ENCODE data around the gene DPY30.
"Not testable (repeated sequence)": the region's sequence is repeated elsewhere in the genome, so short reads cannot be mapped to it uniquely, and the experiment has no call there.

The DPY30 gene

GRCh38 chr2:32058130-32058529 is 18.5 kb upstream of the DPY30 start:
- H3K4me3 ChIP-seq (ENCODE audit: low read length in 2 of 2) = no peak overlapping the region
- H3K9ac ChIP-seq (ENCODE audit: low read depth in 1 of 2, low read length in 2 of 2) = no peak overlapping the region
- no peaks in the 10 kb centered on the region for H3K27me3 ChIP-seq (ENCODE audit: control insufficient read depth in 2 of 2, insufficient read depth in 2 of 2, low read length in 2 of 2)
- no peak overlapping the region for H3K27ac ChIP-seq (ENCODE audit: low read depth in 2 of 2, low read length in 2 of 2)
- no peaks in the 10 kb centered on the region for H3K36me3 ChIP-seq (ENCODE audit: control insufficient read depth in 2 of 2, insufficient read depth in 2 of 2, low read length in 2 of 2)
- H3K4me1 ChIP-seq (ENCODE audit: control insufficient read depth in 2 of 2, insufficient read depth in 2 of 2, low read length in 2 of 2) = peaks cover 4 to 6% of the 10 kb centered on the region in 2 donors
- H3K9me3 ChIP-seq (ENCODE audit: control insufficient read depth in 2 of 2, low read length in 2 of 2) = no peaks in the 10 kb centered on the region

DNA sequence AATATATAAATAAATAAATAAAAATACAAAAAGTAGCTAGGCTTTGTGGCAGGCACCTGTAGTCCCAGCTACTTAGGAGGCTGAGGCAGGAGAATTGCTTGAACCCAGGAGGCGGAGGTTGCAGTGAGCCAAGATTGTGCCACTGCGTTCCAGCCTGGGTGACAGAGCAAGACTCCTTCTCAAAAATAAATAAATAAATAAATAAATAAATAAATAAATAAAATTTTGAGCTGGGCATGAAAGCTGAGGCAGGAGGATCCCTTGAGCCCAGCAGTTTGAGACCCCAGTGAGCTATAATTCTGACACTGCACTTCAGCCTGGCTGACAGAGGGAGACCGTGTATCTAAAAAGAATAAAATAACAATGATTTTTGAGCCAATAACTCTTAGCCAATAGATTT is 15.0 kb upstream of the DPY30 start:
- H3K27me3 ChIP-seq (ENCODE audit: control insufficient read depth in 2 of 2, insufficient read depth in 2 of 2, low read length in 2 of 2); H3K27ac ChIP-seq (ENCODE audit: low read depth in 2 of 2, low read length in 2 of 2); H3K9ac ChIP-seq (ENCODE audit: low read depth in 1 of 2, low read length in 2 of 2); H3K36me3 ChIP-seq (ENCODE audit: control insufficient read depth in 2 of 2, insufficient read depth in 2 of 2, low read length in 2 of 2); H3K9me3 ChIP-seq (ENCODE audit: control insufficient read depth in 2 of 2, low read length in 2 of 2); H3K4me3 ChIP-seq (ENCODE audit: low read length in 2 of 2); H3K4me1 ChIP-seq (ENCODE audit: control insufficient read depth in 2 of 2, insufficient read depth in 2 of 2, low read length in 2 of 2): not testable (repeated sequence)

DNA sequence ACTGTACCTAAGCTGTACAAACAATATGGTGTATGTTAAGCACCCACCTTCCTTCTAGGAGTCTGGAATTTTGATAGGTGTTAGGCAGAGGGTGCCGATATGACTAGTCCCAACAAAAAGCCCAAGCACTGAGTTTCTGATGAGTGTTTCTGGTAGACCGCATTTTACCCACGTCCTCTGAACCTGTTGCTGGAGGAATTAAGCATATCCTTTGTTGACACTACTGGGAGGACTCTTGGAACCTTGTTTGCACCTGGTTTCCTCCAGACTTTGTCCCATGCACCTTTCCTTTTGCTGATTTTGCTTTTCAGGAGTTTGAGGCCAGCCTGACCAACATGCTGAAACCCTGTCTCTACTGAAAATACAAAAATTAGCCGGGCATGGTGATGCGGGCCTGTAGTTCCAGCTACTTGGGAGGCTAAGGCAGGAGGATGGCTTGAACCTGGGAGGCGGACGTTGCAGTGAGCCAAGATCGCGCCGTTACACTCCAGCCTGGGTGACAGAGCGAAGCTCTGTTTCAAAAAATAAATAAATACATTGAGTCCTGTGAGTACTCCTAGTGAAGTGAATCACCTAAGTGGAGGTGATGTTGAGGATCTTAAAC is 12.3 kb upstream of the DPY30 start:
- H3K27ac ChIP-seq (ENCODE audit: low read depth in 2 of 2, low read length in 2 of 2) = no peak overlapping the region
- no peaks in the 10 kb centered on the region for H3K27me3 ChIP-seq (ENCODE audit: control insufficient read depth in 2 of 2, insufficient read depth in 2 of 2, low read length in 2 of 2)
- no peaks in the 10 kb centered on the region for H3K9me3 ChIP-seq (ENCODE audit: control insufficient read depth in 2 of 2, low read length in 2 of 2)
- no peaks in the 10 kb centered on the region for H3K36me3 ChIP-seq (ENCODE audit: control insufficient read depth in 2 of 2, insufficient read depth in 2 of 2, low read length in 2 of 2)
- no peak overlapping the region for H3K9ac ChIP-seq (ENCODE audit: low read depth in 1 of 2, low read length in 2 of 2)
- H3K4me3 ChIP-seq (ENCODE audit: low read length in 2 of 2) = no peak overlapping the region
- no peaks in the 10 kb centered on the region for H3K4me1 ChIP-seq (ENCODE audit: control insufficient read depth in 2 of 2, insufficient read depth in 2 of 2, low read length in 2 of 2)

DNA sequence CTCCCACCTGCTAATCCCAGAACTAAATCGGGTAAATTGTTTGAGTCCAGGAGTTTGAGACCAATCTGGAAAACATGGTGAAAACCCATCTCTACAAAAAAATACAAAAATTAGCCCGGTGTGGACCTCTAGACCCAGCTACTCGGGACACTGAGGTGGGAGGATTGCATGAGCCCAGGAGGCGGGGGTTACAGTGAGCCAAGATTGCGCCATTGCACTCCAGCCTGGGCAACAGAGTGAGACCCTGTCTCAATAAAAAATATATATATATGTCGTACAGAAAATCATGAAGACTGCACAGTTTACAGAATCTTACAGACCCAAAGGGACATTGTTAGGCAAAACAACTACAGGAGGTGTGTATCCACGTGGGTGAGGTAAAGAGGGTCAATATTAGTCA is 4.0 kb upstream of the DPY30 start:
- Histone ChIP-seq H3K36me3 (ENCODE audit: control insufficient read depth in 2 of 2, insufficient read depth in 2 of 2, low read length in 2 of 2) (no peaks in the 10 kb centered on the region), H3K4me1 (ENCODE audit: control insufficient read depth in 2 of 2, insufficient read depth in 2 of 2, low read length in 2 of 2) (peaks cover 2 to 5% of the 10 kb centered on the region in 2 donors), H3K27me3 (ENCODE audit: control insufficient read depth in 2 of 2, insufficient read depth in 2 of 2, low read length in 2 of 2) (no peaks in the 10 kb centered on the region), H3K9me3 (ENCODE audit: control insufficient read depth in 2 of 2, low read length in 2 of 2) (no peaks in the 10 kb centered on the region), H3K27ac (ENCODE audit: low read depth in 2 of 2, low read length in 2 of 2) (no peak overlapping the region), H3K9ac (ENCODE audit: low read depth in 1 of 2, low read length in 2 of 2) (no peak overlapping the region), H3K4me3 (ENCODE audit: low read length in 2 of 2) (no peak overlapping the region)

- not testable (repeated sequence) for H3K4me1 ChIP-seq (ENCODE audit: control insufficient read depth in 2 of 2, insufficient read depth in 2 of 2, low read length in 2 of 2); H3K27me3 ChIP-seq (ENCODE audit: control insufficient read depth in 2 of 2, insufficient read depth in 2 of 2, low read length in 2 of 2); H3K36me3 ChIP-seq (ENCODE audit: control insufficient read depth in 2 of 2, insufficient read depth in 2 of 2, low read length in 2 of 2); H3K27ac ChIP-seq (ENCODE audit: low read depth in 2 of 2, low read length in 2 of 2); H3K4me3 ChIP-seq (ENCODE audit: low read length in 2 of 2); H3K9ac ChIP-seq (ENCODE audit: low read depth in 1 of 2, low read length in 2 of 2); H3K9me3 ChIP-seq (ENCODE audit: control insufficient read depth in 2 of 2, low read length in 2 of 2)
Measured at GRCh38 chr2:32034198-32034887, 5.3 kb downstream of the DPY30 start.

GRCh38 chr2:32018789-32019482 is 20.7 kb downstream of the DPY30 start:
- not testable (repeated sequence) for H3K27me3 ChIP-seq (ENCODE audit: control insufficient read depth in 2 of 2, insufficient read depth in 2 of 2, low read length in 2 of 2); H3K4me1 ChIP-seq (ENCODE audit: control insufficient read depth in 2 of 2, insufficient read depth in 2 of 2, low read length in 2 of 2); H3K27ac ChIP-seq (ENCODE audit: low read depth in 2 of 2, low read length in 2 of 2); H3K9ac ChIP-seq (ENCODE audit: low read depth in 1 of 2, low read length in 2 of 2); H3K4me3 ChIP-seq (ENCODE audit: low read length in 2 of 2); H3K9me3 ChIP-seq (ENCODE audit: control insufficient read depth in 2 of 2, low read length in 2 of 2)
- peaks cover 11 to 23% of the 10 kb centered on the region in 2 donors for H3K36me3 ChIP-seq (ENCODE audit: control insufficient read depth in 2 of 2, insufficient read depth in 2 of 2, low read length in 2 of 2)

DNA sequence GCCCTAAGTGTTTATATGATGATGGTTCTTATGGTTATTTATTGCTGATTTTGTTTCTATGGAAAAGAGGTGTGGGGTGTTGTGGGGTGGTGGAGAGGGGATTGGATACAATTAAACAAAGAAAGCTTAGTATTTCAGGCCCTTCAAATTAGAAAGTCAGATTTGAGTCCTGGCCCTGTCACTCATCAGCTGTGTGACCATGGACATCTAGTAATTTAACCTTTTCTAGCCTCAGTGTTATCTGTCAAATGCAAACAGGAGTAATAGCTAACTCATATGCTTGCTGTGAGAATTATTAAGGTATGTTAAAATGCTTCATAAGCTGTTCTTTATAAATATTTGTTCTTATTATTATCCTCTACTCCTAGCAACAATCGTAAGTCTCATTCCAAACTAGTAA is 26.7 kb downstream of the DPY30 start:
- Histone ChIP-seq H3K9ac (ENCODE audit: low read depth in 1 of 2, low read length in 2 of 2) (no peak overlapping the region), H3K27ac (ENCODE audit: low read depth in 2 of 2, low read length in 2 of 2) (no peak overlapping the region), H3K4me1 (ENCODE audit: control insufficient read depth in 2 of 2, insufficient read depth in 2 of 2, low read length in 2 of 2) (peaks cover 0 to 17% of the 10 kb centered on the region in 2 donors), H3K4me3 (ENCODE audit: low read length in 2 of 2) (no peak overlapping the region), H3K27me3 (ENCODE audit: control insufficient read depth in 2 of 2, insufficient read depth in 2 of 2, low read length in 2 of 2) (no peaks in the 10 kb centered on the region), H3K9me3 (ENCODE audit: control insufficient read depth in 2 of 2, low read length in 2 of 2) (no peaks in the 10 kb centered on the region), H3K36me3 (ENCODE audit: control insufficient read depth in 2 of 2, insufficient read depth in 2 of 2, low read length in 2 of 2) (peaks cover 0 to 3% of the 10 kb centered on the region in 2 donors)

DNA sequence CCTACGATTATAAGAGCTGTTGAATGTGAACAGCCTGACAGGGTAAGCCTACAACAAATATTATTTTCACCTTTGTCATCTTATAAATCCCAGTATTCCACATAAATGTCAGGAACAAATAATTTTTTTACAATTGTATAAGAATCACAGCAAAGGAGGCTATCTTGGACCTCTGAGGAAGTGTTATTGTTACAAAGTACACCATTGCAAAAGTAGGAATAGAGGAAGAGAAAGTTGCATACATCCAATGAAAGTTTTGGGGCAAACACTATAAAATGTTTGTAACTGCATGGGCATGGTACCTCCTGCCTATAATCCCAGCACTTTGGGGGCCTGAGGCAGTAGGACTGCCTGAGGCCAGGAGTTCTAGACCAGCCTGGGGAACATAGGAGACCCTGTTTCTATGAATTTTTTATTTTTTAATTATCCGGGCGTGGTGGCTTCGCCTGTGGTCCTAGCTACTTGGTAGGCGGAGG is 28.1 kb downstream of the DPY30 start:
- Histone ChIP-seq H3K4me3 (ENCODE audit: low read length in 2 of 2) (peak overlapping the region; percentile 80 to 93), H3K27ac (ENCODE audit: low read depth in 2 of 2, low read length in 2 of 2) (peak overlapping the region; percentile 86 to 93), H3K27me3 (ENCODE audit: control insufficient read depth in 2 of 2, insufficient read depth in 2 of 2, low read length in 2 of 2) (no peaks in the 10 kb centered on the region), H3K4me1 (ENCODE audit: control insufficient read depth in 2 of 2, insufficient read depth in 2 of 2, low read length in 2 of 2) (peaks cover 0 to 25% of the 10 kb centered on the region in 2 donors), H3K9ac (ENCODE audit: low read depth in 1 of 2, low read length in 2 of 2) (peak overlapping the region; percentile 54 to 79), H3K36me3 (ENCODE audit: control insufficient read depth in 2 of 2, insufficient read depth in 2 of 2, low read length in 2 of 2) (no peaks in the 10 kb centered on the region), H3K9me3 (ENCODE audit: control insufficient read depth in 2 of 2, low read length in 2 of 2) (no peaks in the 10 kb centered on the region)

GRCh38 chr2:32010670-32011484 is 28.7 kb downstream of the DPY30 start, which contains the start of gene MEMO1:
TSS of gene MEMO1 (minus strand) at chr2:32011008. CDS start at chr2:32010247, 761 bp downstream.
- Histone ChIP-seq H3K9ac (ENCODE audit: low read depth in 1 of 2, low read length in 2 of 2) (peak within 1 kb of the TSS; percentile 79 to 84), H3K9me3 (ENCODE audit: control insufficient read depth in 2 of 2, low read length in 2 of 2) (no peaks in the 10 kb centered on the region), H3K4me3 (ENCODE audit: low read length in 2 of 2) (peak within 1 kb of the TSS; percentile 89 to 93), H3K27ac (ENCODE audit: low read depth in 2 of 2, low read length in 2 of 2) (peak within 1 kb of the TSS; percentile 86 to 93), H3K36me3 (ENCODE audit: control insufficient read depth in 2 of 2, insufficient read depth in 2 of 2, low read length in 2 of 2) (no peaks in the 10 kb centered on the region), H3K4me1 (ENCODE audit: control insufficient read depth in 2 of 2, insufficient read depth in 2 of 2, low read length in 2 of 2) (peaks cover 0 to 25% of the 10 kb centered on the region in 2 donors), H3K27me3 (ENCODE audit: control insufficient read depth in 2 of 2, insufficient read depth in 2 of 2, low read length in 2 of 2) (no peaks in the 10 kb centered on the region)

Measured in mucosa of rectum (tissue), 2 donors.